Stimulated activated CD4-positive, alpha-beta T cell treated with anti-CD3 and anti-CD28 coated beads, Interleukin-4, amount 100 ng/mL, for 1 hour (primary cell): Measurements from ENCODE around the gene MED15.
"Not testable (repeated sequence)": the region's sequence is repeated elsewhere in the genome, so short reads cannot be mapped to it uniquely, and the experiment has no call there.

Experiments
- DNase-seq: peaks from one replicate; pipeline ENCODE4 v3.0.0-alpha.2; 2020

MED15 gene

GRCh38 chr22:20585639-20586402, 78.4 kb downstream of the MED15 start:
- DNase-seq, result no peak

GRCh38 chr22:20586403-20586745, 79.0 kb downstream of the MED15 start:
- DNase-seq, result no peak

DNA sequence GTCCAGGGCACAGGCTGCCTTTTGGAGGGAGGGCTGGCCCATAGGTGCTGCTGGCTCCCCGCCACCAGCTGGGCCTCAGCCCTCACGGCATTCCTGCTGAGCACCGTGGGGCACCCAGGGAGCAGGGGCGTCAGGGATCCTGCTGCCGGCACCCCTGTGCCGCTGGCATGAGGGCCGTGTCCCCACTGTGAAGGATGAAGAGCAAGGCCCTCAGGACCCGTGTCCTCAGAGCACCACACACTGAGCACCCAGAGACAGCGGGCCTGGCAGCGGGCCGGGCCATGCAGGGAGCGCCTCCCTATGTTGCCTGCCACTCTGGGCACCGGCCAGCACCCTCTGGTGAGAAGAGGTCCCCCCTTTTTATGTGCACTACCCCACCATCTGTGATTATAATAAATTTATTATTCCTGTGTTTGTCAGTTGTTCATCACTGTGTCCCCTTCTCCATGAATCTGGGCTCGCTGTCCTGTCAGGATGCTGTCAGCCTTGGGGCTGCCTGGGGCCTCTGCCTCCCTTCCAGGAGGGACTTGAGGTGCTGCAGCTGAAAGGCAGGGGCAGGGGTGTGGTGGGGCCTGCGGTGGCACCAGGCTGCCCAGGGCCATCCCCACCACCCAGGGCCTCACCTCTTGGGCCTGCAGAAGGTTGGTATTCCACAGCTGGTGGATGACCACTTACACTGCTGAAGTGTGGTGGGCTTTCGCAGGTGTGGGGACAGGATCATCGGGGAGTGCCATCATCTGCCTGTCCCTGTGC, 80.0 kb downstream of the MED15 start:
- no peak for DNase-seq

GRCh38 chr22:20588092-20588842, 80.9 kb downstream of the MED15 start:
- DNase-seq, result no peak

DNA sequence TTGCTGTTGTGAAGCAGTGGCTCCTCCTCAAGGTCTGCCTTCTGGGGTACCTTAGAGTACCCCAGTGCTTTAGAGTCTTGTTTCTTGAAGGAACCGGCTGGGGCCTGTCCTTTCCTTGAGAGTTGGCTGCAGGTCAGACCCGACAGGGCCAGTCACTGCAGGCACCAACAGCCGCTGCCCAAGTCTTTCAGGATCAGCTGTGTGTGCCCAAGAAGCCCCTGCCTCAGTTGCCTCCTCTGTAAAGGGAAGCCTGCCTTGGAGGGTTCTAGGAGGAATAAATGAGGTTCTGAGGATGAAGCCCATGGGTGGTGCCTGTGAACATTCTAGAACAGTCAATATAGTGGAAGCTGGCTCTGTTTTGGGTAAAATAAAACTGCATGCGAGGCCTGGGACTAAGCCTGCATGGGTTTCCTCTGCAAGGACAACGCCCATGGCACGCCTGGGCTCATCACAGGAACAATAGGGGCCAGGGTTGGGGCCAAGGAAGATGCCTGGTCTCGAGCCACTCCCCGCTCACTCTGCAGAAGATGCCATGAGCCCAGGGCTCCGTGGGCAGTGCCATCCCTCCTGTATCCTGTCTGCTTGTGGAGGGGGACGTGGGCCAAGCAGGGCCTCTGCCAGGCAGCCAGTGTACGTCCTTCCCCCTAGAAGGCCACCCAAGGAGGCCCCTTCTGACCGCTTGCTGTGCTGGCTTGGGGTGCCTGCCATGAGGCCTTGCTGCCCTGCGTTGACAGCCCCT, 81.6 kb downstream of the MED15 start:
- DNase-seq, result no peak

GRCh38 chr22:20589614-20590476, 82.4 kb downstream of the MED15 start:
- no peak for DNase-seq

- no peak for DNase-seq
These were observed 83.3 kb downstream of the MED15 start for GRCh38 chr22:20590477-20591294.

DNA sequence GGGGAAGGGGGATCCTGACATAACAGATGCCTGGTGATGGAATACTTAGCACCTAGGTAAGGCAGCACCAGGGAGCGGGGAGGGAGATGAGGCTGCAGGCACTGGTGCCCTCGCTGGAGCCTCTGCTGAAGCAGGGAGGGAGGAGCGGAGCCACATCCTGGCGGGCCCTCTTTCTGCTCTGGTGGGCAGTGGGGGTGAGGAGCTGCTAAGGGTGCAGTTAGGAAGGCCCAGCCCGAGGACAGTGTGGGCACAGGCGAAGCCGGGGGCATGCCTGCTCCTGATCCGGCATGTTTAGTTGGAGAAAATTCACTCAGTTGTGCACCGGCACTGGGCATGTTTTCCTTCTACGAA, 83.9 kb downstream of the MED15 start:
- no peak for DNase-seq

DNA sequence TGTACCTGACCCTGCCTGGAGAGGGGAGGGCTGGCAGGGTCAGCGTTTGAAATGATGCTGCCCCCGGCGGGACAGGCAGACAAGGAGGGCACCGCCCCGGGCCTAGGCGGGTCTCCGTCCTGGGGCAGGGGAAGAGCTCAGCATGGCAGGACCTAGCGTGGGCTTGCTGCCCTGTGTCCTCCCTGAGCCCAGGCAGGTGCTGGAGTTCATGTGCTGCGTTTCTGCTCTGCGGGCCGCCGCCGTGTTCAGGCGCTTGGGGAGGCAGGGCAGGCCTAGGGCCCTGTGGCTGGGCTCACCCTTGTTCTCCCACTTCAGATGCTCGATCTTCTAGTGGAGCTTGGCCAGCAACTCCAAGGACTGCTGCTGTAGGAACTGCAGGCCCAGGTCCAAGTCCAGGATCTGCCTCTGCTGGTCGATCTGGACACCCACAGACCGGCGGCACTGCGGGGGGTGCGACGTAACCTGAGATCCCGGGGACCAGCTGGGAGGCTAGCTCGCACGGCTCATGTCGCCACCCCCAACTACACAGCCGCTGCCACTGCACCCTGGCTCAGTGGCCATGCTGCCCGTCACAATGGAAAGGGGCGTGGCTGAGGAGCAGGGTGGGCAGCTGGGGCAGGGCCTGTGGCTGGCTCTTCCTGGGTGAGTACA, 84.4 kb downstream of the MED15 start:
- no peak for DNase-seq

GRCh38 chr22:20594038-20594437, 86.6 kb downstream of the MED15 start:
- DNase-seq, result not testable (repeated sequence)

DNA sequence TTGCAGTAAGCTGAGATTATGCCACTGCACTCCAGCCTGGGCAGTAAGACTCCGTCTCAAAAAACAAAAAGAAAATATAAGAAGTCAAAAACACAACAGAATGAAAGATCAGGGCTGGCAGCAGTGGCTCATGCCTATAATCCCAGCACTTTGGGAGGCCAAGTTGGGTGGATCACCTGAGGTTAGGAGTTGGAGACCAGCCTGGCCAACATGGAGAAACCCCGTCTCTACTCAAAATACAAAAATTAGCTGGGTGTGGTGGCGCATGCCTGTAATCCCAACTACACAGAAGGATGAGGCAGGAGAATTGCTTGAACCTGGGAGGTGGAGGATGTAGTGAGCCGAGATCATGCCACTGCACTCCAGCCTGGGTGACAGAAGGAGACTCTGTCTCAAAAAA, 87.1 kb downstream of the MED15 start:
- DNase-seq, result not testable (repeated sequence)

- no peak for DNase-seq
These were observed 88.1 kb downstream of the MED15 start for GRCh38 chr22:20595461-20595860.

GRCh38 chr22:20599117-20599516, 91.7 kb downstream of the MED15 start:
- DNase-seq, result no peak

- no peak for DNase-seq
These were observed 92.8 kb downstream of the MED15 start for GRCh38 chr22:20600137-20600673.

- no peak for DNase-seq
These were observed 93.9 kb downstream of the MED15 start for GRCh38 chr22:20601308-20601707.

- no peak for DNase-seq
These were observed 95.3 kb downstream of the MED15 start for GRCh38 chr22:20602609-20603164.

GRCh38 chr22:20604092-20604747, 96.8 kb downstream of the MED15 start:
- DNase-seq, result no peak

- DNase-seq, result no peak
These were observed 97.4 kb downstream of the MED15 start for GRCh38 chr22:20604776-20605221.

DNA sequence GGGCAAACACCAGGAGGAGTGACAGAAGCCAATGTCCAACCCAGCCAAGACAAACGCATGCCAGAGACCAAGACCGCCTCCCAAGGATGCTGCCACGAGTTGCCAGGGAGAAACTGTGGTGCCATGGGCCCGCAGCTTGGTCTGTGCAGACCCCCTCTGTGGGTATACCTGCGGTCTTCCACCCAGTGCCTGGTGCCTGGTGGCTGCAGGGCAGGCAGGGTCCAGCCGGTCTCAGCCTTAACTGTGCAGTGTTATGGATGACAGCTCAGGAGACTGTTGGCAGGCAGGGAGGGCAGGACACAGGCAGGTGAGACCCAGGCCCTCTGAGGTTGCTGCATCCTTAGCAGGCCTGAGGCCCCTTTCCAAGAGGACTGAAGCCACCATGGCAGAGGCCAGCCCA, 97.9 kb downstream of the MED15 start:
- DNase-seq, result no peak
